Measurements from ENCODE around the gene MYH9. TPM values are rescaled to one million over a fixed set of nuclear protein-coding genes. Genes with fewer than 3 reads are reported as not detected.

MYH9 gene
- total RNA-seq, 1 experiment from 2014 or later: 653 TPM

- ChIA-PET POLR2A (interaction anchor here (0.6 to 2.0 kb wide), 6 partner anchors 9 to 34 kb away, joined by 3 to 7 read pairs (median 3); partner anchors contain the start of gene MYH9), CTCF (interaction anchor here (0.6 kb wide), 1 partner anchor 52 kb away, joined by 3 read pairs; no protein-coding TSS in a partner anchor)
- Mint-ChIP-seq H3K36me3 (ENCODE audit: insufficient read depth, unreplicated experiment) (peaks cover 29% of the 10 kb centered on the region), H3K27ac (ENCODE audit: low read depth, unreplicated experiment) (peak overlapping the region; percentile 1), H3K4me1 (ENCODE audit: insufficient read depth, unreplicated experiment) (peaks cover 52% of the 10 kb centered on the region), H3K9me3 (ENCODE audit: unreplicated experiment) (no peaks in the 10 kb centered on the region), H3K4me3 (ENCODE audit: unreplicated experiment) (no peak overlapping the region), H3K27me3 (ENCODE audit: insufficient read depth, unreplicated experiment) (no peaks in the 10 kb centered on the region)
- intact Hi-C loops (cut with micrococcal nuclease): no loop called here
- DNase-seq (ENCODE audit: unreplicated experiment): peak; percentile 59
- TF ChIP-seq, protein P1, sequence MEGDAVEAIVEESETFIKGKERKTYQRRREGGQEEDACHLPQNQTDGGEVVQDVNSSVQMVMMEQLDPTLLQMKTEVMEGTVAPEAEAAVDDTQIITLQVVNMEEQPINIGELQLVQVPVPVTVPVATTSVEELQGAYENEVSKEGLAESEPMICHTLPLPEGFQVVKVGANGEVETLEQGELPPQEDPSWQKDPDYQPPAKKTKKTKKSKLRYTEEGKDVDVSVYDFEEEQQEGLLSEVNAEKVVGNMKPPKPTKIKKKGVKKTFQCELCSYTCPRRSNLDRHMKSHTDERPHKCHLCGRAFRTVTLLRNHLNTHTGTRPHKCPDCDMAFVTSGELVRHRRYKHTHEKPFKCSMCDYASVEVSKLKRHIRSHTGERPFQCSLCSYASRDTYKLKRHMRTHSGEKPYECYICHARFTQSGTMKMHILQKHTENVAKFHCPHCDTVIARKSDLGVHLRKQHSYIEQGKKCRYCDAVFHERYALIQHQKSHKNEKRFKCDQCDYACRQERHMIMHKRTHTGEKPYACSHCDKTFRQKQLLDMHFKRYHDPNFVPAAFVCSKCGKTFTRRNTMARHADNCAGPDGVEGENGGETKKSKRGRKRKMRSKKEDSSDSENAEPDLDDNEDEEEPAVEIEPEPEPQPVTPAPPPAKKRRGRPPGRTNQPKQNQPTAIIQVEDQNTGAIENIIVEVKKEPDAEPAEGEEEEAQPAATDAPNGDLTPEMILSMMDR (IDR thresholded peaks at IDR 0.05; ENCODE audit: unreplicated experiment): no peak
- no TSS peak for BruUV-seq (replicated peaks)
These were observed 24.8 kb downstream of the MYH9 start for GRCh38 chr22:36362932-36363331.

DNA sequence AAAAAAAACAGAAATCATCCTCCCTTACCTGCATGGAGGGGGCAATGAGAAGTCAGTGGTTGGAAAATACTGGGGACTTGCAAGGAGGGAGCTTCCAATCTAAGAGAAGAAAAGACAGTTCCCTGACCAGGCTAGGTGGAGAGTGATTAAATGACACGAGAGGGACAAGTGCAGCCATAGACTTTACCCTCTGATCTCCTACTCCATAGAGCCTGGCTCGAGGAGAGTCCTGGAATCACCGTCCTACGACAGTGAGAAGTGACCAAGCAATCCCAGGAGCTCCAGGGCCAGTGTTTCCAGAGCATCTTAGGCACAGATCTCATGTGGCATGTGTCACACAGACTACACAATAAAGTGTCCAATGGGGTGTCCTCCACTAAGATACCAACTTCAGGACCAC, 25.7 kb downstream of the MYH9 start:
- peaks cover 60% of the 10 kb centered on the region for H3K4me1 Mint-ChIP-seq (ENCODE audit: insufficient read depth, unreplicated experiment)
- H3K27me3 Mint-ChIP-seq (ENCODE audit: insufficient read depth, unreplicated experiment): no peaks in the 10 kb centered on the region
- TF ChIP-seq, protein P1 (IDR thresholded peaks at IDR 0.05; ENCODE audit: unreplicated experiment): no peak
- peak overlapping the region; percentile 74 for H3K27ac Mint-ChIP-seq (ENCODE audit: low read depth, unreplicated experiment)
- ChIA-PET CTCF (no interaction called here), POLR2A (interaction anchor here (1.2 to 1.6 kb wide), 2 partner anchors 10 to 37 kb away, joined by 3 to 5 read pairs; no protein-coding TSS in a partner anchor)
- H3K36me3 Mint-ChIP-seq (ENCODE audit: insufficient read depth, unreplicated experiment): peaks cover 29% of the 10 kb centered on the region
- BruUV-seq (replicated peaks): no TSS peak
- H3K4me3 Mint-ChIP-seq (ENCODE audit: unreplicated experiment): no peak overlapping the region
- intact Hi-C loops (cut with micrococcal nuclease): no loop called here
- no peaks in the 10 kb centered on the region for H3K9me3 Mint-ChIP-seq (ENCODE audit: unreplicated experiment)
- no peak for DNase-seq (ENCODE audit: unreplicated experiment)

DNA sequence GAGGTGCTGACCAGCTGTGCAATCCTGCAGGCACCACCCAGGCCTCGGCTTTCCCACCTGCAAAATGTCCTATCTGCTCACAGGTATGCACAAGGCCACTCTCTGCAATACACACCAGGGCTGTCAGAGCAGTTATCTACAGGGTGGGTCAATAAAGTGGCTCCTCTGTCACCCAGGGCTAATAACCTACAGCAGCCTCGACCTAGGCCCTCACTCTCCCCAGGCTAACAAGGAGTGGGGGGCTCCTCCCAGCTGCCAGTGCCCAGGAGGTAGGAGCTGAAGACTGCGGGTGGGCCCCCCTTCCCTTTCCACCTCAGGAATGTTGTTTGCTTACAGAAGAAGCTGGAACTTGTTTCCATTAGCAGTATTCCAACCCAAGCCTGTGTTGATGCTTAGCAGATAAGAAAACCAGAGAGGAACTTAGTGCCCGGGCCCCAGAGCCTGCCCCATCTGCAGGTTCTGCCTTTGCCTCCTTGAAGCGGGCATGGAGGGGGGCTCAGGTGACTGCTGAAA, 26.8 kb downstream of the MYH9 start:
- intact Hi-C loops (cut with micrococcal nuclease): no loop called here
- H3K4me3 Mint-ChIP-seq (ENCODE audit: unreplicated experiment): no peak overlapping the region

GRCh38 chr22:36360011-36360410, 27.8 kb downstream of the MYH9 start:
- H3K4me1 Mint-ChIP-seq (ENCODE audit: insufficient read depth, unreplicated experiment): peaks cover 69% of the 10 kb centered on the region
- ChIA-PET CTCF (interaction anchor here (1.7 kb wide), 1 partner anchor 11 kb away, joined by 5 read pairs; no protein-coding TSS in a partner anchor), POLR2A (interaction anchor here (0.6 to 1.3 kb wide), 2 partner anchors 9 to 16 kb away, joined by 4 to 5 read pairs; no protein-coding TSS in a partner anchor)
- TF ChIP-seq, protein P1 (IDR thresholded peaks at IDR 0.05; ENCODE audit: unreplicated experiment): no peak
- intact Hi-C loops (cut with micrococcal nuclease): no loop called here
- no peak overlapping the region for H3K4me3 Mint-ChIP-seq (ENCODE audit: unreplicated experiment)
- H3K9me3 Mint-ChIP-seq (ENCODE audit: unreplicated experiment): no peaks in the 10 kb centered on the region
- DNase-seq (ENCODE audit: unreplicated experiment): no peak
- H3K36me3 Mint-ChIP-seq (ENCODE audit: insufficient read depth, unreplicated experiment): peaks cover 18% of the 10 kb centered on the region
- no peaks in the 10 kb centered on the region for H3K27me3 Mint-ChIP-seq (ENCODE audit: insufficient read depth, unreplicated experiment)
- no TSS peak for BruUV-seq (replicated peaks)
- no peak overlapping the region for H3K27ac Mint-ChIP-seq (ENCODE audit: low read depth, unreplicated experiment)

More for the DNA sequence above, 26.8 kb downstream of the MYH9 start:
- BruUV-seq (replicated peaks): no TSS peak
- POLR2A ChIA-PET: interaction anchor here (0.6 to 1.3 kb wide), 3 partner anchors 8 to 17 kb away, joined by 3 to 5 read pairs (median 4); no protein-coding TSS in a partner anchor
- CTCF ChIA-PET: interaction anchor here (1.7 kb wide), 1 partner anchor 10 kb away, joined by 5 read pairs; no protein-coding TSS in a partner anchor
- H3K4me1 Mint-ChIP-seq (ENCODE audit: insufficient read depth, unreplicated experiment): peaks cover 63% of the 10 kb centered on the region
- peak overlapping the region; percentile 74 for H3K27ac Mint-ChIP-seq (ENCODE audit: low read depth, unreplicated experiment)
- H3K9me3 Mint-ChIP-seq (ENCODE audit: unreplicated experiment): no peaks in the 10 kb centered on the region
- TF ChIP-seq, protein P1 (IDR thresholded peaks at IDR 0.05; ENCODE audit: unreplicated experiment): no peak
- DNase-seq (ENCODE audit: unreplicated experiment): no peak
- H3K27me3 Mint-ChIP-seq (ENCODE audit: insufficient read depth, unreplicated experiment): no peaks in the 10 kb centered on the region
- peaks cover 20% of the 10 kb centered on the region for H3K36me3 Mint-ChIP-seq (ENCODE audit: insufficient read depth, unreplicated experiment)

All from MCF 10A (cell line).